ENCODE measurements around the gene UGT1A9. TPM values are rescaled to one million over a fixed set of nuclear protein-coding genes. Genes with fewer than 3 reads are reported as not detected.
"Not testable (repeated sequence)": the region's sequence is repeated elsewhere in the genome, so short reads cannot be mapped to it uniquely, and the experiment has no call there.

Gene UGT1A9
- total and polyA plus RNA-seq, 8 donors = 0.73 to 7.0 (median 3.9) TPM; not detected in 5

DNA sequence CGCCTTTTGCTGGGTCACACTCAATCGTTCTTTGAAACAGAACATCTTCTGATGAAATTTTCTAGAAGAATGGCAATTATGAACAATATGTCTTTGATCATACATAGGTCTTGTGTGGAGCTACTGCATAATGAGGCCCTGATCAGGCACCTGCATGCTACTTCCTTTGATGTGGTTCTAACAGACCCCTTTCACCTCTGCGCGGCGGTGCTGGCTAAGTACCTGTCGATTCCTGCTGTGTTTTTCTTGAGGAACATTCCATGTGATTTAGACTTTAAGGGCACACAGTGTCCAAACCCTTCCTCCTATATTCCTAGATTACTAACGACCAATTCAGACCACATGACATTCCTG is 41.5 kb downstream of the UGT1A9 start:
- peaks cover 0 to 10% (median 3%) of the 10 kb centered on the region in 4 donors for H3K4me1 ChIP-seq
- 75 to 90% (median 81%) methylated on average over 7 of the region's 7 CpGs for WGBS, 5 donors
- no peak for DNase-seq
- TF ChIP-seq EP300 (IDR thresholded peaks at IDR 0.05) (no peak), POLR2A (IDR thresholded peaks at IDR 0.05) (no peak), POLR2AphosphoS5 (IDR thresholded peaks at IDR 0.05) (no peak)
- TF ChIP-seq, protein P1, sequence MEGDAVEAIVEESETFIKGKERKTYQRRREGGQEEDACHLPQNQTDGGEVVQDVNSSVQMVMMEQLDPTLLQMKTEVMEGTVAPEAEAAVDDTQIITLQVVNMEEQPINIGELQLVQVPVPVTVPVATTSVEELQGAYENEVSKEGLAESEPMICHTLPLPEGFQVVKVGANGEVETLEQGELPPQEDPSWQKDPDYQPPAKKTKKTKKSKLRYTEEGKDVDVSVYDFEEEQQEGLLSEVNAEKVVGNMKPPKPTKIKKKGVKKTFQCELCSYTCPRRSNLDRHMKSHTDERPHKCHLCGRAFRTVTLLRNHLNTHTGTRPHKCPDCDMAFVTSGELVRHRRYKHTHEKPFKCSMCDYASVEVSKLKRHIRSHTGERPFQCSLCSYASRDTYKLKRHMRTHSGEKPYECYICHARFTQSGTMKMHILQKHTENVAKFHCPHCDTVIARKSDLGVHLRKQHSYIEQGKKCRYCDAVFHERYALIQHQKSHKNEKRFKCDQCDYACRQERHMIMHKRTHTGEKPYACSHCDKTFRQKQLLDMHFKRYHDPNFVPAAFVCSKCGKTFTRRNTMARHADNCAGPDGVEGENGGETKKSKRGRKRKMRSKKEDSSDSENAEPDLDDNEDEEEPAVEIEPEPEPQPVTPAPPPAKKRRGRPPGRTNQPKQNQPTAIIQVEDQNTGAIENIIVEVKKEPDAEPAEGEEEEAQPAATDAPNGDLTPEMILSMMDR (IDR thresholded peaks at IDR 0.05) = no peak
- no peaks in the 10 kb centered on the region for H3K36me3 ChIP-seq
- no peak overlapping the region for H3K27ac ChIP-seq
- H3K27me3 ChIP-seq = peaks cover 0 to 4% (median 0%) of the 10 kb centered on the region in 3 donors
- H3K9me3 ChIP-seq = no peaks in the 10 kb centered on the region
- intact Hi-C loops (cut with DNase I; ENCODE audit: low total_unique reads) = no loop called here
- H3K4me3 ChIP-seq = no peak overlapping the region

DNA sequence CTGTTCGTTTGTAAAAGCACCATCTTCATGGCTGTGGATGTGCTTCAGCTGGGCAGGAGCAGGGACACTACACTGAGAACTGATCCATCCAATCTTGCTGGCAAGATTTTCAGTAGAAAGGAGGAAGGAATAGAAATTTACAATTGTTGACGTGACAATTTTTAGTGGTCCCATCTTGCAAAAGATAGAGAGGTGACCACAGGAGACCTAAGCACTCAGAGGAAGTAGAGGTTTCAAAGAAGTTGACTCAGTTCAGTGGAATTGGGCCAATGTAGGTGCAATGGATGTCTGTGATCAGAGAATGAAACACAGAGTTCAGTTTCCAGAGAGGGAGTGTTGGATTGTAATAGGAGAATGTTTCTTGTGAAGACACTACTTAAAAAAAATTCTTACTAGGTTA is 42.4 kb downstream of the UGT1A9 start:
- Histone ChIP-seq H3K27ac (no peak overlapping the region), H3K9me3 (no peaks in the 10 kb centered on the region), H3K4me3 (no peak overlapping the region), H3K27me3 (peaks cover 0 to 4% (median 0%) of the 10 kb centered on the region in 3 donors), H3K4me1 (peaks cover 0 to 6% (median 3%) of the 10 kb centered on the region in 4 donors), H3K36me3 (no peaks in the 10 kb centered on the region)
- intact Hi-C loops (cut with DNase I; ENCODE audit: low total_unique reads) = no loop called here
- DNase-seq = no peak
- 70 to 83% (median 80%) methylated on average over 2 of the region's 2 CpGs for WGBS, 5 donors
- no peak for TF ChIP-seq POLR2A (IDR thresholded peaks at IDR 0.05)
- TF ChIP-seq EP300 (IDR thresholded peaks at IDR 0.05) = no peak
- no peak for TF ChIP-seq POLR2AphosphoS5 (IDR thresholded peaks at IDR 0.05)
- TF ChIP-seq, protein P1 (IDR thresholded peaks at IDR 0.05) = no peak

DNA sequence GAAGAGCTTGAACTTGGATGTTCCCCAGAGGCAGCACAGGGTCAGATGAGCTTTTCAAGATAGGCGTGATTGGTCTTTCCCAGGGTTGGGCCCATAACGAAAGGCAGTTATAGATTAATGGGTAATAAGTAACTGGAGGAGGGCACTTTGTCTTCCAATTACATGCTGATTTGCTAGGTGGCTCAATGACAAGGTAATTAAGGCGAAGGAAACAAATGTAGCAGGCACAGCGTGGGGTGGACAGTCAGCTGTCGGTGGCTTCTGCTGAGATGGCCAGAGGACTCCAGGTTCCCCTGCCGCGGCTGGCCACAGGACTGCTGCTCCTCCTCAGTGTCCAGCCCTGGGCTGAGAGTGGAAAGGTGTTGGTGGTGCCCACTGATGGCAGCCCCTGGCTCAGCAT is 46.9 kb downstream of the UGT1A9 start, which contains the start of gene UGT1A4:
Gene UGT1A4, plus strand, starts transcription at position 185 of the 400 bp plus-strand sequence. Its CDS starts 85 bp downstream, at position 270.
- no peak within 1 kb of the TSS for H3K4me3 ChIP-seq
- H3K9me3 ChIP-seq = no peaks in the 10 kb centered on the region
- H3K27ac ChIP-seq = no peak within 1 kb of the TSS
- DNase-seq = no peak
- no peaks in the 10 kb centered on the region for H3K4me1 ChIP-seq
- peaks cover 0 to 4% (median 0%) of the 10 kb centered on the region in 3 donors for H3K27me3 ChIP-seq
- intact Hi-C loops (cut with DNase I; ENCODE audit: low total_unique reads) = no loop called here
- TF ChIP-seq EP300 (IDR thresholded peaks at IDR 0.05) = no peak
- no peak for TF ChIP-seq POLR2AphosphoS5 (IDR thresholded peaks at IDR 0.05)
- no peak for TF ChIP-seq POLR2A (IDR thresholded peaks at IDR 0.05)
- TF ChIP-seq, protein P1 (IDR thresholded peaks at IDR 0.05) = no peak
- 84 to 93% (median 85%) methylated on average over 7 of the region's 7 CpGs for WGBS, 5 donors
- no peaks in the 10 kb centered on the region for H3K36me3 ChIP-seq

DNA sequence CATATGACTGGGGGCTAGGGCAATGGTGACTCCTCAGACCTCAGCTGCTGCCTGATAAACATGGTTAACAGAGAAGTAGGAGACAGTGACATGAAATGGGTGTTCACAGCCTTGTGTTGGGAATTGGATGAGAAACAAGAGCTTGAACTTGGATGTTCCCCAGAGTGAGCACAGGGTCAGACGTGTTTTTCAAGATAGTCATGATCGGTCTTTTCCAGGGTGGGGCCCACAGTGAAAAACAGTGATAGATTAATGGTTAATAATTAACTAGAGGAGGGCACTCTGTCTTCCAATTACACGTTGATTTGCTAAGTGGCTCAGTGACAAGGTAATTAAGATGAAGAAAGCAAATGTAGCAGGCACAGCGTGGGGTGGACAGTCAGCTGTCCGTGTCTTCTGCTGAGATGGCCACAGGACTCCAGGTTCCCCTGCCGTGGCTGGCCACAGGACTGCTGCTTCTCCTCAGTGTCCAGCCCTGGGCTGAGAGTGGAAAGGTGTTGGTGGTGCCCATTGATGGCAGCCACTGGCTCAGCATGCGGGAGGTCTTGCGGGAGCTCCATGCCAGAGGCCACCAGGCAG is 57.1 kb downstream of the UGT1A9 start, which contains the start of gene UGT1A3:
Gene UGT1A3, plus strand, starts transcription at position 320 of the 579 bp plus-strand sequence. Its CDS starts 85 bp downstream, at position 405.
- Histone ChIP-seq H3K27me3 (no peaks in the 10 kb centered on the region), H3K4me1 (no peaks in the 10 kb centered on the region), H3K4me3 (no peak within 1 kb of the TSS), H3K36me3 (no peaks in the 10 kb centered on the region), H3K9me3 (no peaks in the 10 kb centered on the region), H3K27ac (no peak within 1 kb of the TSS)
- DNase-seq = no peak
- intact Hi-C loops (cut with DNase I; ENCODE audit: low total_unique reads) = no loop called here
- TF ChIP-seq, protein P1 (IDR thresholded peaks at IDR 0.05) = no peak
- no peak for TF ChIP-seq POLR2A (IDR thresholded peaks at IDR 0.05)
- WGBS, 5 donors = 64 to 75% (median 66%) methylated on average over 8 of the region's 8 CpGs

DNA sequence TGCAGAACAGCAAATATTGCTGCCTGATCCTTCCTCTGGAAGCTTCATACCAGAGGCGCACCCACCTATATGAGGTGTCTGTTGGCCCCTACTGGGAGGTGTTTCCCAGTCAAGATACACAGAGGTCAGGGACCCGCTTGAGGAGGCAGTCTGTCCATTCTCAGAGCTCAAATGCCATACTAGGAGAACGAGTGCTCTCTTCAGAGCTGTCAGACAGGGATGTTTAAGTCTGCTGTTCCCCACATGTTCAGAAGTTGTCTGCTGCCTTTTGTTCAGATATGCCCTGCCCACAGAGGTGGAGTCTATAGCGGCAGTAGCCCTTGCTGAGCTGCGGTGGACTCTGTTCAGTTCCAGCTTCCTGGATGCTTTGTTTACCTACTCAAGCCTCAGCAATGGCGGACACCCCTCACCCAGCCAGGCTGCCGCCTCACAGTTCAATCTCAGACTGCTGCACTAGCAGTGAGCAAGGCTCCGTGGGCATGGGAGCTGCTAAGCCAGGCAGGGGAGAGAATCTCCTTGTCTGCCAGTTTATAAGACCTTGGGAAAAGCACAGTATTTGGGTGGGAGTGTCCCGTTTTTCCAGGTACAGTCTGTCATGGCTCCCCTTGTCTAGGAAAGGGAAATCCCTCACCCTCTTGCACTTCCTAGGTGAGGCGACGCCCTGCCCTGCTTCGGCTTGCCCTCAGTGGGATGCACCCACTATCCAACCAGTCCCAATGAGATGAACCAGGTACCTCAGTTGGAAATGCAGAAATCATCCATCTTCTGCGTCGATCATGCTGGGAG is 65.4 kb downstream of the UGT1A9 start:
- DNase-seq; H3K9me3 ChIP-seq; H3K27me3 ChIP-seq; H3K4me3 ChIP-seq; H3K36me3 ChIP-seq; H3K27ac ChIP-seq; intact Hi-C loops (cut with DNase I; ENCODE audit: low total_unique reads); H3K4me1 ChIP-seq: not testable (repeated sequence)
- WGBS, 5 donors = 74 to 79% (median 77%) methylated on average over 12 to 14 of the region's 14 CpGs

Measured in stomach (tissue), 9 donors.